Activated CD4-positive, alpha-beta T cell treated with anti-CD3 and anti-CD28 coated beads, Interleukin-2, amount 50 U/mL, for 1 hour (primary cell): Measurements from ENCODE around the gene SAMD11.
"Not testable (repeated sequence)": the region's sequence is repeated elsewhere in the genome, so short reads cannot be mapped to it uniquely, and the experiment has no call there.

Experiments
- DNase-seq: peaks from one replicate; pipeline ENCODE4 v3.0.0-alpha.2; 2020

SAMD11 gene

GRCh38 chr1:966704-967300, 43.1 kb downstream of the SAMD11 start:
- DNase-seq: peak; percentile 80

- no peak for DNase-seq
These were observed 44.0 kb downstream of the SAMD11 start for GRCh38 chr1:967466-968343.

- no peak for DNase-seq
These were observed 45.6 kb downstream of the SAMD11 start for GRCh38 chr1:969260-969855.

- DNase-seq: no peak
These were observed 46.7 kb downstream of the SAMD11 start for GRCh38 chr1:970242-970972.

- no peak for DNase-seq
These were observed 47.4 kb downstream of the SAMD11 start for GRCh38 chr1:970973-971730.

GRCh38 chr1:971751-972506, 48.2 kb downstream of the SAMD11 start:
- DNase-seq: no peak

- no peak for DNase-seq
These were observed 49.2 kb downstream of the SAMD11 start for GRCh38 chr1:972726-973458.

- DNase-seq: no peak
These were observed 50.0 kb downstream of the SAMD11 start for GRCh38 chr1:973459-974292.

GRCh38 chr1:974293-974640, 50.5 kb downstream of the SAMD11 start:
- no peak for DNase-seq

- DNase-seq: no peak
These were observed 51.1 kb downstream of the SAMD11 start for GRCh38 chr1:974687-975328.

GRCh38 chr1:975365-975764, 51.6 kb downstream of the SAMD11 start:
- no peak for DNase-seq

- DNase-seq: peak; percentile 53
These were observed 52.4 kb downstream of the SAMD11 start for GRCh38 chr1:975896-976683.

GRCh38 chr1:976791-977190, 53.1 kb downstream of the SAMD11 start:
- DNase-seq: not testable (repeated sequence)

- no peak for DNase-seq
These were observed 54.5 kb downstream of the SAMD11 start for GRCh38 chr1:978069-978834.

GRCh38 chr1:978835-979743, 55.4 kb downstream of the SAMD11 start:
- DNase-seq: no peak

- DNase-seq: no peak
These were observed 56.0 kb downstream of the SAMD11 start for GRCh38 chr1:979744-980072.

GRCh38 chr1:980137-980571, 56.4 kb downstream of the SAMD11 start:
- no peak for DNase-seq
